ENCODE results near the gene TMEM109. TPM values are rescaled to one million over a fixed set of nuclear protein-coding genes. Genes with fewer than 3 reads are reported as not detected.
A peak's percentile ranks its signal among the peaks of the same experiment; 100 is the strongest.

Gene TMEM109
- total and polyA plus RNA-seq, 2 of the 13 experiments (the other 11 are each of a cell fraction or from before 2014, with no cell fraction given), result 7.7 to 18.0 TPM

GRCh38 chr11:60913793-60914632, at the start of gene TMEM109 (continued):
- 0 out of 2 replicates have a peak, but pooled peaks have one; percentile 52 for TF ChIP-seq HIVEP1 (CRISPR knock-in tag; IDR thresholded peaks at IDR 0.05)
- no peak for TF ChIP-seq ZNF652 (CRISPR knock-in tag; IDR thresholded peaks at IDR 0.05; ENCODE audit: borderline replicate concordance, low read depth)
- no peak for TF ChIP-seq RNF219 (CRISPR knock-in tag; IDR thresholded peaks at IDR 0.05)
- TF ChIP-seq ZNF260 (CRISPR knock-in tag; IDR thresholded peaks at IDR 0.05; ENCODE audit: borderline replicate concordance, low read depth), result no peak
- no peak for TF ChIP-seq KDM1A (CRISPR knock-in tag; IDR thresholded peaks at IDR 0.05)
- no peak for TF ChIP-seq ATF6 (CRISPR knock-in tag; conservative IDR thresholded peaks at IDR 0.05)
- no peak for TF ChIP-seq ARID2 (CRISPR knock-in tag; IDR thresholded peaks at IDR 0.05; ENCODE audit: borderline replicate concordance)
- TF ChIP-seq ELF1 (CRISPR knock-in tag; IDR thresholded peaks at IDR 0.05), result no peak
- peak; percentile 88 for TF ChIP-seq SMAD9 (CRISPR knock-in tag; IDR thresholded peaks at IDR 0.05)
- no peak for TF ChIP-seq ZNF790 (CRISPR knock-in tag; IDR thresholded peaks at IDR 0.05; ENCODE audit: borderline replicate concordance)
- no peak for TF ChIP-seq ZNF639 (CRISPR knock-in tag; conservative IDR thresholded peaks at IDR 0.05)
- TF ChIP-seq ZNF343 (CRISPR knock-in tag; IDR thresholded peaks at IDR 0.05), result no peak
- 0 out of 2 replicates have a peak, but pooled peaks have one; percentile 38 for TF ChIP-seq ZNF598 (CRISPR knock-in tag; IDR thresholded peaks at IDR 0.05; ENCODE audit: borderline replicate concordance)
- TF ChIP-seq TBX3 (IDR thresholded peaks at IDR 0.05; ENCODE audit: borderline replicate concordance), result no peak
- TF ChIP-seq POGK (CRISPR knock-in tag; conservative IDR thresholded peaks at IDR 0.05), result no peak
- TF ChIP-seq NFRKB (IDR thresholded peaks at IDR 0.05), result no peak
- TF ChIP-seq ZNF451 (CRISPR knock-in tag; IDR thresholded peaks at IDR 0.05), result no peak
- no peak for TF ChIP-seq ZSCAN25 (CRISPR knock-in tag; IDR thresholded peaks at IDR 0.05)
- 0 out of 2 replicates have a peak, but pooled peaks have one; percentile 26 for TF ChIP-seq ZSCAN9 (CRISPR knock-in tag; IDR thresholded peaks at IDR 0.05; ENCODE audit: borderline replicate concordance)
- no peak for TF ChIP-seq CC2D1A (CRISPR knock-in tag; IDR thresholded peaks at IDR 0.05)
- TF ChIP-seq RXRB (CRISPR knock-in tag; IDR thresholded peaks at IDR 0.05; ENCODE audit: borderline replicate concordance), result no peak
- TF ChIP-seq ZNF256 (CRISPR knock-in tag; conservative IDR thresholded peaks at IDR 0.05), result no peak; the same call in 1 of the 2 replicates
- no peak for TF ChIP-seq EZH2 (conservative IDR thresholded peaks at IDR 0.05; ENCODE audit: low read depth, low read length)
- TF ChIP-seq ZNF382 (CRISPR knock-in tag; IDR thresholded peaks at IDR 0.05; ENCODE audit: borderline replicate concordance), result no peak
